NB4 (cell line): Measurements from ENCODE around the gene CEPT1.

Experiments
- DNase-seq: peaks from one replicate; pipeline ENCODE4 v3.0.0; 2010; ENCODE audit warnings: low read depth
- H3K4me3 ChIP-seq: one replicate; pipeline ENCODE4 v1.5.1; 2011; ENCODE audit warnings: mild to moderate bottlenecking, low read depth, low read length, moderate library complexity
- MYC ChIP-seq: IDR thresholded peaks from 2 replicates; pipeline ENCODE4 v1.6.1; 2011; ENCODE audit warnings: low read depth, low read length
- POLR2A ChIP-seq: IDR thresholded peaks from 2 replicates; pipeline ENCODE4 v1.6.1; 2011; ENCODE audit warnings: mild to moderate bottlenecking; ENCODE audit not compliant: insufficient read length; ENCODE audit errors: extremely low read depth
- TF ChIP-seq, protein P1 (sequence below): IDR thresholded peaks from 2 replicates; pipeline ENCODE4 v1.6.1; 2011; ENCODE audit warnings: low read depth, low read length
- TF ChIP-seq, protein P2 (sequence below): IDR thresholded peaks from one replicate; pipeline ENCODE4 v1.5.1; 2012; ENCODE audit warnings: low read depth, low read length

The CEPT1 gene

DNA sequence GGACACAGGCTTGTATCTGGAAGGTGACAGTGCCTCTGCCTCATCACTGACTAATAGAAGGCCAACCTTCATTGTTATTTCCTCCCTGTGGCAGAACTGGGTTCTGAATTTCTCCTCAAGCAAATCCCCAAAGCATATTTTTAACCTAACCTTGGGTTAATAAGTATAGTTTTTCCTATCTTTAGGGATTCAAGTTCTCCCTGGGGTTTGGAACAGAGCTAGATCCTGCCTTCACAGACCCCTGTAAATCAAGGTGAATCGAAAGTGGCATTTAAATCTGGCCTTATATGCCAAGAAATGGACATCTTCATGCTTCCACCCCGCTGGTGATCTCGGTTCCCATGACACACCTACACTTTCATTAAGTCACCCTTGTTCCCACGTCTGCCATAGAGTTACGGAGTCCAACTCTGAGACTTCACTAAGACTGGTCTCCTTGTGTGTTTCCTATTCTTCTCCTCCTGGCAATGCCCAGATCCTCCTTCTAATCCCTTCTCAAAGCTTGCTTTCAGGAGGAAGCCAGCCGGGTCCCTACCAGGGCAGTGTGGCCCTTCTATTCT is 83.2 kb downstream of the CEPT1 start:
- no peak for DNase-seq
- H3K4me3 ChIP-seq: no peak overlapping the region
- TF ChIP-seq POLR2A (no peak), MYC (no peak)
- TF ChIP-seq, protein P1, sequence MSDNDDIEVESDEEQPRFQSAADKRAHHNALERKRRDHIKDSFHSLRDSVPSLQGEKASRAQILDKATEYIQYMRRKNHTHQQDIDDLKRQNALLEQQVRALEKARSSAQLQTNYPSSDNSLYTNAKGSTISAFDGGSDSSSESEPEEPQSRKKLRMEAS: no peak
- TF ChIP-seq, protein P2, sequence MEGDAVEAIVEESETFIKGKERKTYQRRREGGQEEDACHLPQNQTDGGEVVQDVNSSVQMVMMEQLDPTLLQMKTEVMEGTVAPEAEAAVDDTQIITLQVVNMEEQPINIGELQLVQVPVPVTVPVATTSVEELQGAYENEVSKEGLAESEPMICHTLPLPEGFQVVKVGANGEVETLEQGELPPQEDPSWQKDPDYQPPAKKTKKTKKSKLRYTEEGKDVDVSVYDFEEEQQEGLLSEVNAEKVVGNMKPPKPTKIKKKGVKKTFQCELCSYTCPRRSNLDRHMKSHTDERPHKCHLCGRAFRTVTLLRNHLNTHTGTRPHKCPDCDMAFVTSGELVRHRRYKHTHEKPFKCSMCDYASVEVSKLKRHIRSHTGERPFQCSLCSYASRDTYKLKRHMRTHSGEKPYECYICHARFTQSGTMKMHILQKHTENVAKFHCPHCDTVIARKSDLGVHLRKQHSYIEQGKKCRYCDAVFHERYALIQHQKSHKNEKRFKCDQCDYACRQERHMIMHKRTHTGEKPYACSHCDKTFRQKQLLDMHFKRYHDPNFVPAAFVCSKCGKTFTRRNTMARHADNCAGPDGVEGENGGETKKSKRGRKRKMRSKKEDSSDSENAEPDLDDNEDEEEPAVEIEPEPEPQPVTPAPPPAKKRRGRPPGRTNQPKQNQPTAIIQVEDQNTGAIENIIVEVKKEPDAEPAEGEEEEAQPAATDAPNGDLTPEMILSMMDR: no peak

DNA sequence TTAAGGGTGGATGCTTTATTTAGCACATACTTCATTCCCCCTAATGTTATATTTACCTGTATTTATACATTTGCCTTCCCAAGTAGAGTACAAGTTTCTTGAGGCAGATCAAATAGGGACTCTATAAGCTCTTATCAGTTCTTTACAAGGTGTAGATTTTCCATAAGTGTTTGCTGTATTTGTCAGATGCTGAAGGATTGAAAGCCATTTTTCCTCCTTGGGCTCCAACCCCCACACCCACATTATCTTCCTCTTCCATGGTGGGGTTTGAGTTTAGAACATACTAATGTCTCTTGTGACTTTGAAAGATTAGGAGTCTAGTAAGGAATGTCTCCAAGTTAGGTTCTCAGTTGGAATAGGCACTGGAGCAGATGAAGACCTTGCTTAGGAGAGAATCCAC is 85.1 kb downstream of the CEPT1 start:
- no peak overlapping the region for H3K4me3 ChIP-seq
- TF ChIP-seq POLR2A (no peak), MYC (no peak)
- TF ChIP-seq, protein P2: no peak
- DNase-seq: no peak

DNA sequence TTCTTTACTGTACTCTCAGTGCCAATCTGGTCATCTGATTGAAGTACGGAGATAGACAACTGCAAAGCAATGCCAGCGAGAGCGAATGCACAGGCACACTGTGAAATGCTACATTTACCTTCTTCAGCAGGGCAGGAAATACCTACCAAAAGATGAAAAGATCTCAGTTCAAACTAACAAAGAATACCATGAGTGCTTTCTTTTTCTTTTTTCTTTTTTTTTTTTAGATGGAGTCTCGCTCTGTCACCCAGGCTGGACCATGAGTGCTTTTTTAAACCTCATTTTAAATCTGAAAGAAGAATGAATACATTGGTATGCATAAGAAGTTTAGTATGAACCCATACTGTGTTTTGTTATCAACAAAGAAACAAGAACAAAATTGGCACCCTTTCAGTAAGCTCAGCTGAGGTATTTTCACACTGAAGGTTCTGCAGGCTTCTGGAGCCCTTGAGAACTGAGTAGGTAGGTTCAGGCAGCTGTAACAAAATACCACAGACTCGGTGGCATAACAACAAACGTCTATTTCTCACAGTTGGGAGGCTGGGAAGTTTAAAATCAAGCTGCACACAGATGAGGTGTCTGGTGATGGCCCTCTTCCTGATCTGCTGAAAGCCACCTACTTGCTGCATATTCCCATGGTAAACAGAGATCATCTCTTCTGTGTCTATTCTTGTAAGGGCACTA is 85.8 kb downstream of the CEPT1 start:
- no peak overlapping the region for H3K4me3 ChIP-seq
- DNase-seq: no peak
- TF ChIP-seq, protein P1: no peak
- no peak for TF ChIP-seq MYC
- TF ChIP-seq POLR2A: no peak
- TF ChIP-seq, protein P2: no peak

DNA sequence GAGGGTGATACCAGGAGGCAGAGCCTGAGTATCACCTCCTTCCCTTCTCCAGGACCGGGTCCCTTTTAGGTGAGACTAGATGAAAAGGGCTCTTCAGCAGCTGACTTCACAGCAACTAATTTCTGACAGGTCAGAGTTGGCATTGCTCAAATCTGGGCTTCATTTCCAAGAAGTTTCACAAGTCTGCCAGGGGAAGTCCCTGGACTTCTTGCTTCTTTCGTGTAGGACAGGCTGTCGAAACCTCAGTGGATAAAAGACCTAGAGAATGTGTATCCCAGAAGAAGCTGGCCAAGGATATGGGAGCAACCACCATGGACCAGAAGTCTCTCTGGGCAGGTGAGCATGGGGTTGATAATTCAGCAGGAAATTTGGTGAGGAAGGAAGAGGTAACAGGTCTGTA is 87.4 kb downstream of the CEPT1 start, which contains the start of gene CHI3L2:
Gene CHI3L2, plus strand, starts transcription at position 280 of the 400 bp plus-strand sequence. Its CDS starts 17 bp downstream, at position 297.
- DNase-seq: no peak
- TF ChIP-seq MYC (no peak), POLR2A (no peak)
- TF ChIP-seq, protein P2: no peak
- TF ChIP-seq, protein P1: no peak
- H3K4me3 ChIP-seq: no peak within 1 kb of the TSS

DNA sequence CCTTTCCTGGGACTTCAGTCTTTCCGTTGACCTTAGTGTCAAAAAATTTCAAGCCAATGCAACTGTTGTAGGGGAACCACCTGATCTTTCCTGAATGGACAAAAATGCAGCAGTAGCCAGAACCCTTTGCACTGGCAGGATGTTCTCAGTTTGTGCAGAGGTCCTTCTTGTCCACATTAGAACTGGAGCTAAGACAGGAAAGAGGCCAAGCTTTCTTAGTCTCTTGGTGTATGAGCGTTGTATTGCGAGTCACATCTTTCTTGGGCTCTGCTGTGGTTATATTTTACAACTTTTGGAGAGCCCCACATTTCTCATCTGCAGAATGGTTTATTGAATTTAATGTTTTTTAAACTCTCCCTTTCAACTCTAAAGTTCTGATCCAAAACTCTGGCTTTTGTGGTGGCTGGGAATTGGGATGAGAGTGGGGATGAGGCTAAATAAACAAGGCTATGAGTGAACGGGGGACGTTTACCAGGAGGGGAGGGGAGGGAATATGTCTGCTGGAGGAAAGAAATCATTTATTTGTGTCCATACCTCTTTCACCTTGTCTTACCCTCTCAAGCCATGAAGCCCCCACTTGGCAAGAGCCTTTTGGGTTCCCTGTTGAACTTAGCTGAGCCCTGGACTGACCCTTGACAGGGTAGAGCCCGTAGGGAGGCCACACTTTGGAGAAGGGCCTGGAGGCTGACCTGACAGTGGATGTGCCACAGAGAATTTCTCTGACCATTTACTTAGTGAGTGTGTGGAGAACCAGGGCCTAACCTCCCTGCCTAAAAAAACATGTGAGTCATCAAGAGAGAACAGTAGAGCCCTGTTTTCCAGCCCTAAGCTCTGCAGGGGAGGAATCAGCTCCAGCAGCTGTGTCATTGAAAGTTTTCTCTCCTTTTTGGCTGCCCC is 88.1 kb downstream of the CEPT1 start:
- TF ChIP-seq, protein P2: no peak
- TF ChIP-seq, protein P1: no peak
- TF ChIP-seq MYC: no peak
- TF ChIP-seq POLR2A: no peak
- DNase-seq: peak; percentile 20
- H3K4me3 ChIP-seq: no peak overlapping the region
